HG03135 (cell line): ENCODE results near the gene HEBP2.
"Not testable (repeated sequence)": the region's sequence is repeated elsewhere in the genome, so short reads cannot be mapped to it uniquely, and the experiment has no call there.

Experiments
- ATAC-seq: cut with Tn5 transposase; IDR thresholded peaks from one replicate; pipeline ENCODE4 v1.9.1; 2021; ENCODE audit warnings: mild to moderate bottlenecking, moderate library complexity; ENCODE audit not compliant: unreplicated experiment

Gene HEBP2

GRCh38 chr6:138403801-138404665, at the start of gene HEBP2:
TSS of gene HEBP2 (plus strand) at chr6:138404223. CDS start at chr6:138404496, 273 bp downstream.
- peak; percentile 92 for ATAC-seq

GRCh38 chr6:138357928-138358327, 46.1 kb upstream of the HEBP2 start:
- no peak for ATAC-seq

- ATAC-seq, result not testable (repeated sequence)
Observed at GRCh38 chr6:138368684-138369083, 35.3 kb upstream of the HEBP2 start.

GRCh38 chr6:138370631-138371451, 33.2 kb upstream of the HEBP2 start:
- ATAC-seq, result no peak

GRCh38 chr6:138371452-138371711, 32.6 kb upstream of the HEBP2 start:
- ATAC-seq, result no peak

- no peak for ATAC-seq
Observed at GRCh38 chr6:138371720-138372119, 32.3 kb upstream of the HEBP2 start.

- no peak for ATAC-seq
Observed at GRCh38 chr6:138372711-138373463, 31.1 kb upstream of the HEBP2 start.

- ATAC-seq, result no peak
Observed at GRCh38 chr6:138374230-138374629, 29.8 kb upstream of the HEBP2 start.

GRCh38 chr6:138374815-138375214, 29.2 kb upstream of the HEBP2 start:
- no peak for ATAC-seq

GRCh38 chr6:138377042-138377441, 27.0 kb upstream of the HEBP2 start:
- ATAC-seq, result no peak

GRCh38 chr6:138377844-138378243, 26.2 kb upstream of the HEBP2 start, which contains the start of gene SMIM28:
TSS of gene SMIM28 (plus strand) at chr6:138377905. CDS start at chr6:138378073, 168 bp downstream.
- no peak for ATAC-seq

GRCh38 chr6:138378463-138378862, 25.6 kb upstream of the HEBP2 start:
- no peak for ATAC-seq

GRCh38 chr6:138382498-138383265, 21.3 kb upstream of the HEBP2 start:
- no peak for ATAC-seq

- no peak for ATAC-seq
Observed at GRCh38 chr6:138383776-138384175, 20.2 kb upstream of the HEBP2 start.

GRCh38 chr6:138386897-138387296, 17.1 kb upstream of the HEBP2 start:
- no peak for ATAC-seq

- no peak for ATAC-seq
Observed at GRCh38 chr6:138387577-138388368, 16.2 kb upstream of the HEBP2 start.

GRCh38 chr6:138389551-138389950, 14.5 kb upstream of the HEBP2 start:
- no peak for ATAC-seq

GRCh38 chr6:138393871-138394783, 9.9 kb upstream of the HEBP2 start:
- no peak for ATAC-seq

- ATAC-seq, result no peak
Observed at GRCh38 chr6:138396709-138397108, 7.3 kb upstream of the HEBP2 start.
